Effector memory CD4-positive, alpha-beta T cell (primary cell): ENCODE results near the gene BLID.

Source experiments
- DNase-seq, 3 donors: peaks; one replicate each; pipeline ENCODE4 v3.0.0-alpha.2; 2020
- H3K27ac ChIP-seq: 2 replicates; pipeline ENCODE4 v1.7.0; 2013; ENCODE audit warnings: mild to moderate bottlenecking, low read length, moderate library complexity; ENCODE audit not compliant: insufficient read depth, poor library complexity, severe bottlenecking
- H3K27me3 ChIP-seq: replicated peaks from 2 replicates; pipeline ENCODE4 v1.7.0; 2013; ENCODE audit warnings: mild to moderate bottlenecking, low read length; ENCODE audit not compliant: insufficient read depth, control insufficient read depth, poor library complexity, severe bottlenecking
- H3K36me3 ChIP-seq: 2 replicates; pipeline ENCODE4 v1.7.0; 2013; ENCODE audit warnings: mild to moderate bottlenecking, low read length, moderate library complexity; ENCODE audit not compliant: control insufficient read depth, insufficient read depth
- H3K4me1 ChIP-seq: 2 replicates; pipeline ENCODE4 v1.7.0; 2013; ENCODE audit warnings: low read length, mild to moderate bottlenecking; ENCODE audit not compliant: control insufficient read depth, insufficient read depth, poor library complexity, severe bottlenecking
- H3K4me3 ChIP-seq: 2 replicates; pipeline ENCODE4 v1.7.0; 2013; ENCODE audit warnings: low read length, low read depth, mild to moderate bottlenecking; ENCODE audit not compliant: insufficient read depth, poor library complexity, severe bottlenecking
- H3K9me3 ChIP-seq: 2 replicates; pipeline ENCODE4 v1.7.0; 2013; ENCODE audit warnings: mild to moderate bottlenecking, low read length, moderate library complexity; ENCODE audit not compliant: control insufficient read depth

The BLID gene

DNA sequence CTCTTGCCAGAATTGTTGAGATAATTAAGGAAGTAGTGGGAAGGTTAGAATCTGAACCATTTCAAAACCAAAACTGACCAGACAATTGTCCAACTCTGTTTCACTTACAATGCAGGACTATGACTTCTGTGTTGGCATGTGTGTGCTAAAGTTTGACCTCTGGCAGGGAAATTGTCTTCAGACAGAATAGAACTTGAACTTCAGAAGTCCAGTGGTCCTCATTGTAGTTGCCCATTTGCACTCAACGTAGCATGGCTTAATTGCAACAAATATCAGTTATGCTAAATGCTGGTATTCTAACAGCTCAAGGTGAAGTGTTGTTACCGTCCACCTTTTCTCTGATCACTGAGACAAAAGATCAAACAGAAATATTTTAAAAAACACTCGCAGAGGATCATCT lies 47.2 kb downstream of the BLID start:
- no peaks in the 10 kb centered on the region for H3K36me3 ChIP-seq
- no peak overlapping the region for H3K4me3 ChIP-seq
- H3K4me1 ChIP-seq: no peaks in the 10 kb centered on the region
- no peaks in the 10 kb centered on the region for H3K27me3 ChIP-seq
- no peak overlapping the region for H3K27ac ChIP-seq
- H3K9me3 ChIP-seq: no peaks in the 10 kb centered on the region
- no peak for DNase-seq

DNA sequence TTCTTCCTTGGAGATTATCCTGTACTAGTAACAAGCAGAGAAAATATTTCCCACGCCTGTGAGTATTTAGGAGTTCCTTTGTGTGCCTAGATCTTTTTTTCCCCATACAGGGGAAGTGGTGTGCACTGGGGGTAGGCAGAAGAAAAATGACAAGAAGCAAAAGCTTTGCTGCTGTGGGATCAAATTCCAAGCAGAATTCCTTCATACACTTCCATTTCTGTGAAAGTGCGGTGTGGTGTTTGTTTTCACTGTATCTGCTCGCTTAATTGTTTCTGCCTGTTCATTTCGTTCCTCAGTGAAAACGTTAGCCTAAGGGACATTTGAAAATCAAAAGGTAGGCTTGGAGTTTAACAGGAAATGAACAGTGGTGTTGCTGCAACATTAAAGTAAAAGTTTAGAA lies 47.9 kb downstream of the BLID start:
- Histone ChIP-seq H3K36me3 (no peaks in the 10 kb centered on the region), H3K27ac (no peak overlapping the region), H3K4me1 (no peaks in the 10 kb centered on the region), H3K4me3 (no peak overlapping the region), H3K27me3 (no peaks in the 10 kb centered on the region), H3K9me3 (no peaks in the 10 kb centered on the region)
- no peak for DNase-seq
